Tongue (tissue), 2 donors: ENCODE results near the gene PAPSS2. TPM values are rescaled to one million over a fixed set of nuclear protein-coding genes. Genes with fewer than 3 reads are reported as not detected.
"Not testable (repeated sequence)": the region's sequence is repeated elsewhere in the genome, so short reads cannot be mapped to it uniquely, and the experiment has no call there.

Source experiments
- DNase-seq: peaks from one replicate; pipeline ENCODE4 v3.0.0-alpha.2; 2015
- total RNA-seq: library from RNA; depleted of rRNA; stranded (reverse); fragments of >200 nt; gene quantifications from one replicate; pipeline ENCODE4 v1.2.3, GENCODE V29; 2014

Gene PAPSS2
- 19.8 TPM for total RNA-seq

- peak; percentile 70 for DNase-seq
Measured at GRCh38 chr10:87659571-87660483, at the start of gene PAPSS2. Gene PAPSS2 (plus strand): TSS chr10:87659878. CDS start chr10:87659982, 104 bp downstream.

- DNase-seq = not testable (repeated sequence)
Measured at GRCh38 chr10:87611341-87611740, 48.3 kb upstream of the PAPSS2 start.

GRCh38 chr10:87612115-87612514 is 47.6 kb upstream of the PAPSS2 start:
- no peak for DNase-seq

- DNase-seq = no peak
Measured at GRCh38 chr10:87613751-87614150, 45.9 kb upstream of the PAPSS2 start.

- no peak for DNase-seq
Measured at GRCh38 chr10:87615856-87616255, 43.8 kb upstream of the PAPSS2 start.

GRCh38 chr10:87617503-87617902 is 42.2 kb upstream of the PAPSS2 start:
- DNase-seq = no peak

- no peak for DNase-seq
Measured at GRCh38 chr10:87618566-87619423, 40.9 kb upstream of the PAPSS2 start.

GRCh38 chr10:87619705-87620104 is 40.0 kb upstream of the PAPSS2 start:
- peak; percentile 20 for DNase-seq

GRCh38 chr10:87621440-87621839 is 38.2 kb upstream of the PAPSS2 start:
- not testable (repeated sequence) for DNase-seq

- peak; percentile 19 for DNase-seq
Measured at GRCh38 chr10:87622314-87623004, 37.2 kb upstream of the PAPSS2 start.

- DNase-seq = no peak
Measured at GRCh38 chr10:87623191-87623590, 36.5 kb upstream of the PAPSS2 start.

- DNase-seq = no peak
Measured at GRCh38 chr10:87625661-87626060, 34.0 kb upstream of the PAPSS2 start.

GRCh38 chr10:87626422-87626892 is 33.2 kb upstream of the PAPSS2 start:
- DNase-seq = no peak

- DNase-seq = no peak
Measured at GRCh38 chr10:87630171-87630570, 29.5 kb upstream of the PAPSS2 start.

GRCh38 chr10:87632454-87632853 is 27.2 kb upstream of the PAPSS2 start:
- no peak for DNase-seq

- no peak for DNase-seq
Measured at GRCh38 chr10:87634311-87634710, 25.4 kb upstream of the PAPSS2 start.

- no peak for DNase-seq
Measured at GRCh38 chr10:87635498-87636312, 24.0 kb upstream of the PAPSS2 start.

GRCh38 chr10:87636313-87636915 is 23.3 kb upstream of the PAPSS2 start:
- DNase-seq = no peak

GRCh38 chr10:87639493-87639892 is 20.2 kb upstream of the PAPSS2 start:
- no peak for DNase-seq

- no peak for DNase-seq
Measured at GRCh38 chr10:87640043-87640442, 19.6 kb upstream of the PAPSS2 start.

- no peak for DNase-seq
Measured at GRCh38 chr10:87642486-87642885, 17.2 kb upstream of the PAPSS2 start.
